Skin of body (tissue), 2 donors: Measurements from ENCODE around the gene PCDHA10. TPM values are rescaled to one million over a fixed set of nuclear protein-coding genes. Genes with fewer than 3 reads are reported as not detected.

Experiments
- DNase-seq: peaks from one replicate; lab custom pipeline; 2025; lab: John Stamatoyannopoulos, UW
- total RNA-seq: library from RNA; depleted of rRNA; stranded (reverse); fragments of >200 nt; gene quantifications from one replicate; pipeline ENCODE4 v1.2.3, GENCODE V29; 2014

Gene PCDHA10
- total RNA-seq, 1 donor from 2014 or later, result 0.20 TPM

DNA sequence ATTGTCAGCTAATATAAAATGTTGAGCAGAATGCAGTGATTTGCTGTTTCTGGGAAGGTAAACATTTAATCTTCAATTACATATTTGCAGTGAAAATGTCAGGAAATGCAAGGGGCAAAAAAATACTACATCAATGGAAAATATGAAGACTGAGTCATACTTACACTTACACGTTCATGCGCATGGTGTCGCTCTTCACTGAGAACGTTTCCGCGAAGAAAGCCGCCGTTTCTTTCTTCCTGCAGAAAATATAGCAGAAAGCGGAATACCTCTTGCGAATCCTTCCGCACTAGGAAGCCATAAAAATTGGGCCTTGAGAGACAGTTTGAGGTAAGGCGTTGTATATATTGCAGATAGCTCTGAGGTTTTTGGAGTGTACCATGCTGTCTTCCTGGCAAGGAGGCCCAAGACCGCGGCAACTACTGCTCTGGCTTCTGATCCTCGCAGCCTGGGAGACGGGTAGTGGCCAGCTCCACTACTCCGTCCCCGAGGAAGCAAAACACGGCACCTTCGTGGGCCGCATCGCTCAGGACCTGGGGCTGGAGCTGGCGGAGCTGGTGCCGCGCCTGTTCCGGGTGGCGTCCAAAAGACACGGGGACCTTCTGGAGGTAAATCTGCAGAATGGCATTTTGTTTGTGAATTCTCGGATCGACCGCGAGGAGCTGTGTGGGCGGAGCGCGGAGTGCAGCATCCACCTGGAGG is 26.3 kb downstream of the PCDHA10 start, which contains the start of gene PCDHA13:
Gene PCDHA13, plus strand, starts transcription at position 236 of the 702 bp plus-strand sequence. Its CDS starts 145 bp downstream, at position 381.
- DNase-seq, result peak; percentile 0

DNA sequence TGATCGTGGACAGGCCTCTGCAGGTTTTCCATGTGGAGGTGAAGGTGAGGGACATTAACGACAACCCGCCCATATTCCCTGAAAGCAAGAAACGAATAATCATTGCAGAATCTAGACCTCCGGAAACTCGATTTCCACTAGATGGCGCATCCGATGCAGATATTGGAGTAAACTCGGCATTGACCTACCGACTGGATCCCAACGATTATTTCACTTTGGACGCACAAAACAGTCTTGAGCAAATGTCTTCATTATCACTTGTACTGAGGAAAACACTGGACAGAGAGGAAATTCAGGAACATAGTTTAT is 26.8 kb downstream of the PCDHA10 start:
- no peak for DNase-seq

DNA sequence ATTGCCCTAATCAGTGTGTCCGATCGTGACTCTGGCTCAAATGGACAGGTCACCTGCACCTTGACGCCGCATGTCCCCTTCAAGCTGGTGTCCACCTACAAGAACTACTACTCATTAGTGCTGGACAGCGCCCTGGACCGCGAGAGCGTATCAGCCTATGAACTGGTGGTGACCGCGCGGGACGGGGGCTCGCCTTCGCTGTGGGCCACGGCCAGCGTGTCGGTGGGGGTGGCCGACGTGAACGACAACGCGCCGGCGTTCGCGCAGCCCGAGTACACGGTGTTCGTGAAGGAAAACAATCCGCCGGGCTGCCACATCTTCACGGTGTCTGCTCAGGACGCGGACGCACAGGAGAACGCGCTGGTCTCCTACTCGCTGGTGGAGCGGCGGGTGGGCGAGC is 27.7 kb downstream of the PCDHA10 start:
- no peak for DNase-seq

DNA sequence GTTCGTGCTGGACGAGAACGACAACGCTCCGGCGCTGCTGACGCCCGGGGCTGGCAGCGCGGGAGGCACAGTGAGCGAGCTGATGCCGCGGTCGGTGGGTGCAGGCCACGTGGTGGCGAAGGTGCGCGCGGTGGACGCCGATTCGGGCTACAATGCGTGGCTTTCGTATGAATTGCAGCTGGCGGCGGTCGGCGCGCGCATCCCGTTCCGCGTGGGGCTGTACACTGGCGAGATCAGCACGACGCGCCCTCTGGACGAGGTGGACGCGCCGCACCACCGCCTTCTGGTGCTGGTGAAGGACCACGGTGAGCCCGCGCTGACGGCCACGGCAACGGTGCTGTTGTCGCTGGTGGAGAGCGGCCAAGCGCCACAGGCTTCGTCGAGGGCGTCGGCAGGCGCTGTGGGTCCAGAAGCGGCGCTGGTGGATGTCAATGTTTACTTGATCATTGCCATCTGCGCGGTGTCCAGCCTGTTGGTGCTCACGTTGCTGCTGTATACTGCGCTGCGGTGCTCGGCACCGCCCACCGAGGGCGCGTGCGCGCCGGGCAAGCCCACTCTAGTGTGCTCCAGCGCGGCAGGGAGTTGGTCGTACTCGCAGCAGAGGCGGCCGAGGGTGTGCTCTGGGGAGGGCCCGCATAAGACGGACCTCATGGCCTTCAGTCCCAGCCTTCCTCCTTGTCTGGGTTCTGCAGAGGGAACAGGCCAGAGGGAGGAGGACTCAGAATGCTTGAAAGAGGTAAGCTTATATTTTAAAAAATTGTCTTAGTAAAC is 28.4 kb downstream of the PCDHA10 start:
- no peak for DNase-seq

GRCh38 chr5:140916325-140916724 is 60.6 kb downstream of the PCDHA10 start:
- no peak for DNase-seq

Other genes with a start within 250 kb of the PCDHA10 start
- 52.3 TPM for gene CD14, start 222.7 kb upstream of the PCDHA10 start, total RNA-seq
- gene TMCO6, start 216.4 kb upstream of the PCDHA10 start, total RNA-seq, result 6.5 TPM
- 33.9 TPM for gene NDUFA2, start 208.3 kb upstream of the PCDHA10 start, total RNA-seq
- 51.3 TPM for gene IK, start 208.1 kb upstream of the PCDHA10 start, total RNA-seq
- gene WDR55, start 191.0 kb upstream of the PCDHA10 start, total RNA-seq, result 11.8 TPM
- 0.30 TPM for gene DND1, start 182.3 kb upstream of the PCDHA10 start, total RNA-seq
- 36.9 TPM for gene HARS1, start 164.5 kb upstream of the PCDHA10 start, total RNA-seq
- 19.6 TPM for gene HARS2, start 164.4 kb upstream of the PCDHA10 start, total RNA-seq
- 31.4 TPM for gene ZMAT2, start 155.4 kb upstream of the PCDHA10 start, total RNA-seq
- gene PCDHA1, start 69.8 kb upstream of the PCDHA10 start, total RNA-seq, result not detected
- gene PCDHA2, start 61.0 kb upstream of the PCDHA10 start, total RNA-seq, result 0.20 TPM
- 0.20 TPM for gene PCDHA3, start 54.8 kb upstream of the PCDHA10 start, total RNA-seq
- 0.30 TPM for gene PCDHA4, start 48.8 kb upstream of the PCDHA10 start, total RNA-seq
- 0.20 TPM for gene PCDHA5, start 34.3 kb upstream of the PCDHA10 start, total RNA-seq
- gene PCDHA6, start 27.9 kb upstream of the PCDHA10 start, total RNA-seq, result 0.30 TPM
- 0.30 TPM for gene PCDHA7, start 21.6 kb upstream of the PCDHA10 start, total RNA-seq
- 0.10 TPM for gene PCDHA8, start 14.7 kb upstream of the PCDHA10 start, total RNA-seq
- gene PCDHA9, start 7.5 kb upstream of the PCDHA10 start, total RNA-seq, result 0.30 TPM
- gene PCDHA11, start 13.1 kb downstream of the PCDHA10 start, total RNA-seq, result 0.39 TPM
- 0.20 TPM for gene PCDHA12, start 19.4 kb downstream of the PCDHA10 start, total RNA-seq
- 0.79 TPM for gene PCDHA13, start 26.2 kb downstream of the PCDHA10 start, total RNA-seq
- 0.69 TPM for gene PCDHAC1, start 70.4 kb downstream of the PCDHA10 start, total RNA-seq
- gene PCDHAC2, start 110.6 kb downstream of the PCDHA10 start, total RNA-seq, result 3.0 TPM
- gene PCDHB1, start 195.5 kb downstream of the PCDHA10 start, total RNA-seq, result not detected
- 3.1 TPM for gene PCDHB2, start 238.7 kb downstream of the PCDHA10 start, total RNA-seq
- gene PCDHB3, start 244.6 kb downstream of the PCDHA10 start, total RNA-seq, result 2.7 TPM